Neural progenitor cell (in vitro differentiated cells): ENCODE data around the gene FYN. TPM values are rescaled to one million over a fixed set of nuclear protein-coding genes. Genes with fewer than 3 reads are reported as not detected.

Source experiments
- DNase-seq: peaks from one replicate; pipeline ENCODE4 v3.0.0-alpha.2; 2016; ENCODE audit warnings: low spot score
- H2AFZ ChIP-seq: fragments of 200-600 bp; sonication (generic); replicated peaks from 2 replicates; pipeline ENCODE4 v1.6.1; 2016; ENCODE audit warnings: antibody characterized with exemption
- H3F3A ChIP-seq: fragments of 200-600 bp; sonication (generic); 2 replicates; pipeline ENCODE4 v1.6.1; 2016; ENCODE audit warnings: antibody characterized with exemption, low read depth
- H3K27ac ChIP-seq: fragments of 200-600 bp; sonication (generic); 2 replicates; pipeline ENCODE4 v1.5.1; 2016; ENCODE audit warnings: mild to moderate bottlenecking
- H3K27me3 ChIP-seq: fragments of 200-600 bp; sonication (generic); 2 replicates; pipeline ENCODE4 v1.6.1; 2016; ENCODE audit warnings: mild to moderate bottlenecking, moderate library complexity
- H3K36me3 ChIP-seq: fragments of 200-600 bp; sonication (generic); 2 replicates; pipeline ENCODE4 v1.5.1; 2016
- H3K4me1 ChIP-seq: fragments of 200-600 bp; sonication (generic); 2 replicates; pipeline ENCODE4 v1.6.1; 2016; ENCODE audit warnings: mixed run types
- H3K4me2 ChIP-seq: fragments of 200-600 bp; sonication (generic); 2 replicates; pipeline ENCODE4 v1.6.1; 2016
- H3K4me3 ChIP-seq: fragments of 200-600 bp; sonication (generic); 2 replicates; pipeline ENCODE4 v1.5.1; 2016
- H3K79me2 ChIP-seq: fragments of 200-600 bp; sonication (generic); 2 replicates; pipeline ENCODE4 v1.6.1; 2016; ENCODE audit warnings: low read depth
- H3K9ac ChIP-seq: fragments of 200-600 bp; sonication (generic); 2 replicates; pipeline ENCODE4 v1.6.1; 2016
- H3K9me3 ChIP-seq: fragments of 200-600 bp; sonication (generic); 2 replicates; pipeline ENCODE4 v1.5.1; 2016; ENCODE audit warnings: low read depth
- H4K20me1 ChIP-seq: fragments of 200-600 bp; sonication (generic); 2 replicates; pipeline ENCODE4 v1.6.1; 2016; ENCODE audit warnings: low read depth
- H3K27ac Mint-ChIP-seq: 3 replicates; pipeline ENCODE4 v1.8.0; 2021; ENCODE audit warnings: mixed read lengths
- H3K27me3 Mint-ChIP-seq: 2 replicates; pipeline ENCODE4 v1.8.0; 2022; ENCODE audit warnings: low read depth, mild to moderate bottlenecking, inconsistent platforms, moderate library complexity, mixed read lengths; ENCODE audit not compliant: insufficient read depth
- H3K36me3 Mint-ChIP-seq: 3 replicates; pipeline ENCODE4 v1.8.0; 2021; ENCODE audit warnings: mixed read lengths
- H3K4me1 Mint-ChIP-seq: 3 replicates; pipeline ENCODE4 v1.8.0; 2021; ENCODE audit warnings: mixed read lengths
- H3K4me3 Mint-ChIP-seq: 3 replicates; pipeline ENCODE4 v1.8.0; 2021; ENCODE audit warnings: mild to moderate bottlenecking, moderate library complexity, mixed read lengths
- H3K9me3 Mint-ChIP-seq: 3 replicates; pipeline ENCODE4 v1.8.0; 2020; ENCODE audit warnings: mixed read lengths
- EZH2 ChIP-seq: fragments of 200-600 bp; sonication (generic); IDR thresholded peaks from 2 replicates; pipeline ENCODE4 v1.6.1; 2017; ENCODE audit warnings: antibody characterized with exemption, mild to moderate bottlenecking, moderate library complexity
- EZH2phosphoT487 ChIP-seq: fragments of 200-600 bp; sonication (generic); IDR thresholded peaks from 2 replicates; pipeline ENCODE4 v1.6.1; 2017; ENCODE audit warnings: antibody characterized with exemption
- total RNA-seq: library from RNA; depleted of rRNA; stranded (reverse); fragments of >200 nt; gene quantifications from 2 replicates; pipeline ENCODE4 v1.2.3, GENCODE V29; 2015; ENCODE audit warnings: low replicate concordance
- TF ChIP-seq, protein P1 (sequence below): fragments of 200-600 bp; sonication (generic); IDR thresholded peaks from 2 replicates; pipeline ENCODE4 v1.5.1; 2017; ENCODE audit warnings: antibody characterized with exemption, mild to moderate bottlenecking

Gene FYN
- total RNA-seq, 1 donor from 2014 or later = 167 TPM

DNA sequence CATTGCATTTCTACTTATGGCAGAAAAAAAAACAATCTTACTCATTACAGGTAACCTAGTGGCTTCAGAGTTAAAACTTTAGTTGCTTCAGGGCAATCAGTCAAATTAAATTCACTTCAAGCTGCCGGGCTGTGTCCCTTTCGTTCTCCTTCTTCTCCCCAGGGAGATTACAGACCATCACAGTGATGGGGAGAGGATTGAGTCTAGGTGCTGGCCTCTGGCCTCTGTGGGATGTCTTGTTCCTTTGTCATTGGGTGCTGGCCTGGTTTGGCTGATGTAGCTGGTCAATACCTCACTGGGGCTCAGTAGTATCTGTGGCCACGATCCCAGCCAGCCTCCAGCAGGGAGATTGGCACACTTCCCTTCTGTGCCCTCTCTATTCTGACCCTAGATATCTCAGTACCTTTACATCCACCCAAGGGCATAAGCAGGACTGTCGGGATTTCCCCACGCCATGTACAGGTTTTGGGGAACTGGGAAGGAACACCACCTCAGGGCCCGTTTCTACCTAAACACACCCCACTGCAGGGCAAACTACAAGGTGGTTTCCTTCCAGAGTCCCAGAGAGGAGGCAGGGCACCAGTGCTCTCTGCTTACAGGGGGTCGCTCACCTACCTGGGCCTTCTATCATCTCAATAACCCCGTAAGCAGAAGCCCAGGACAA lies 15.4 kb downstream of the FYN start:
- TF ChIP-seq EZH2phosphoT487 (no peak), EZH2 (no peak)
- TF ChIP-seq, protein P1, sequence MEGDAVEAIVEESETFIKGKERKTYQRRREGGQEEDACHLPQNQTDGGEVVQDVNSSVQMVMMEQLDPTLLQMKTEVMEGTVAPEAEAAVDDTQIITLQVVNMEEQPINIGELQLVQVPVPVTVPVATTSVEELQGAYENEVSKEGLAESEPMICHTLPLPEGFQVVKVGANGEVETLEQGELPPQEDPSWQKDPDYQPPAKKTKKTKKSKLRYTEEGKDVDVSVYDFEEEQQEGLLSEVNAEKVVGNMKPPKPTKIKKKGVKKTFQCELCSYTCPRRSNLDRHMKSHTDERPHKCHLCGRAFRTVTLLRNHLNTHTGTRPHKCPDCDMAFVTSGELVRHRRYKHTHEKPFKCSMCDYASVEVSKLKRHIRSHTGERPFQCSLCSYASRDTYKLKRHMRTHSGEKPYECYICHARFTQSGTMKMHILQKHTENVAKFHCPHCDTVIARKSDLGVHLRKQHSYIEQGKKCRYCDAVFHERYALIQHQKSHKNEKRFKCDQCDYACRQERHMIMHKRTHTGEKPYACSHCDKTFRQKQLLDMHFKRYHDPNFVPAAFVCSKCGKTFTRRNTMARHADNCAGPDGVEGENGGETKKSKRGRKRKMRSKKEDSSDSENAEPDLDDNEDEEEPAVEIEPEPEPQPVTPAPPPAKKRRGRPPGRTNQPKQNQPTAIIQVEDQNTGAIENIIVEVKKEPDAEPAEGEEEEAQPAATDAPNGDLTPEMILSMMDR = no peak
- H3K27ac Mint-ChIP-seq = peak overlapping the region; percentile 36
- Histone ChIP-seq H3K36me3 (no peaks in the 10 kb centered on the region), H3K9ac (no peak overlapping the region), H3K27ac (no peak overlapping the region), H3K4me2 (peak overlapping the region; percentile 31), H3K9me3 (no peaks in the 10 kb centered on the region), H3K4me3 (no peak overlapping the region), H4K20me1 (peaks cover 55% of the 10 kb centered on the region), H3K4me1 (peaks cover 32% of the 10 kb centered on the region), H3K27me3 (no peaks in the 10 kb centered on the region), H3K79me2 (peaks cover 99% of the 10 kb centered on the region), H3F3A (peaks cover 15% of the 10 kb centered on the region), H2AFZ (no peak overlapping the region)
- DNase-seq = no peak
- no peak overlapping the region for H3K4me3 Mint-ChIP-seq
- no peaks in the 10 kb centered on the region for H3K9me3 Mint-ChIP-seq
- peaks cover 62% of the 10 kb centered on the region for H3K4me1 Mint-ChIP-seq
- peaks cover 15% of the 10 kb centered on the region for H3K36me3 Mint-ChIP-seq
- H3K27me3 Mint-ChIP-seq = no peaks in the 10 kb centered on the region

- no peaks in the 10 kb centered on the region for H3K27me3 ChIP-seq
- H3K4me1 ChIP-seq = peaks cover 21% of the 10 kb centered on the region
- H3K4me3 ChIP-seq = no peak overlapping the region
- DNase-seq = no peak
- no peak overlapping the region for H3K27ac ChIP-seq
- peaks cover 99% of the 10 kb centered on the region for H3K79me2 ChIP-seq
- no peaks in the 10 kb centered on the region for H3K27me3 Mint-ChIP-seq
- no peaks in the 10 kb centered on the region for H3K9me3 ChIP-seq
- H2AFZ ChIP-seq = no peak overlapping the region
- H3K4me2 ChIP-seq = no peak overlapping the region
- no peaks in the 10 kb centered on the region for H3K9me3 Mint-ChIP-seq
- H3K9ac ChIP-seq = no peak overlapping the region
- H3K36me3 Mint-ChIP-seq = peaks cover 13% of the 10 kb centered on the region
- H3K4me3 Mint-ChIP-seq = no peak overlapping the region
- no peak overlapping the region for H3K27ac Mint-ChIP-seq
- no peaks in the 10 kb centered on the region for H3F3A ChIP-seq
- H3K4me1 Mint-ChIP-seq = peaks cover 68% of the 10 kb centered on the region
- peaks cover 55% of the 10 kb centered on the region for H4K20me1 ChIP-seq
- TF ChIP-seq, protein P1 = no peak
- H3K36me3 ChIP-seq = no peaks in the 10 kb centered on the region
These were observed 17.5 kb downstream of the FYN start for GRCh38 chr6:111855753-111856152.

DNA sequence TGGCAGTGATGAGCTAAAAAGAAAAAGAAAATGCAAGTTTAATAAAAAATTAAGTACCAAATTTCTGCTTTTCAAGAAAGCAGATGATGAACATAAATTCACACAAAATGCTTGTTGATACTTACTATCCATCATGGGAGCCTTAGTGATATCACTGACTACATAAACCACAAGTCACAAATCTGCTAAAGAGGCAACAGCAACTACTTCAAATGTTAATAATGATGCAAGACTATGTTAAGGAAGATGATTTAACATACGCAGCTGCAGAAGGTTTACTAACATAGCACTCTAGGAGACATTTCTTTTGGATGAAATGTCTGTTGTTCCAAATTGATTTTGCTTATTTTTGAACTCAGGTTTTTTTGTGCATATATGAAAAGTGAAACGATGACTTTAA lies 18.6 kb downstream of the FYN start:
- TF ChIP-seq, protein P1 = no peak
- TF ChIP-seq EZH2 (no peak), EZH2phosphoT487 (no peak)
- H3K9me3 Mint-ChIP-seq = no peaks in the 10 kb centered on the region
- peaks cover 66% of the 10 kb centered on the region for H4K20me1 ChIP-seq
- no peak overlapping the region for H3K4me3 ChIP-seq
- no peak overlapping the region for H2AFZ ChIP-seq
- H3K9me3 ChIP-seq = no peaks in the 10 kb centered on the region
- no peaks in the 10 kb centered on the region for H3F3A ChIP-seq
- H3K27ac Mint-ChIP-seq = no peak overlapping the region
- H3K4me1 ChIP-seq = peaks cover 27% of the 10 kb centered on the region
- peaks cover 99% of the 10 kb centered on the region for H3K79me2 ChIP-seq
- H3K27me3 ChIP-seq = no peaks in the 10 kb centered on the region
- H3K27ac ChIP-seq = no peak overlapping the region
- H3K4me2 ChIP-seq = no peak overlapping the region
- H3K9ac ChIP-seq = no peak overlapping the region
- no peaks in the 10 kb centered on the region for H3K27me3 Mint-ChIP-seq
- DNase-seq = no peak
- no peaks in the 10 kb centered on the region for H3K36me3 ChIP-seq
- H3K36me3 Mint-ChIP-seq = peaks cover 9% of the 10 kb centered on the region
- no peak overlapping the region for H3K4me3 Mint-ChIP-seq
- peaks cover 76% of the 10 kb centered on the region for H3K4me1 Mint-ChIP-seq
